ENCODE measurements around the gene UGT1A7.

DNA sequence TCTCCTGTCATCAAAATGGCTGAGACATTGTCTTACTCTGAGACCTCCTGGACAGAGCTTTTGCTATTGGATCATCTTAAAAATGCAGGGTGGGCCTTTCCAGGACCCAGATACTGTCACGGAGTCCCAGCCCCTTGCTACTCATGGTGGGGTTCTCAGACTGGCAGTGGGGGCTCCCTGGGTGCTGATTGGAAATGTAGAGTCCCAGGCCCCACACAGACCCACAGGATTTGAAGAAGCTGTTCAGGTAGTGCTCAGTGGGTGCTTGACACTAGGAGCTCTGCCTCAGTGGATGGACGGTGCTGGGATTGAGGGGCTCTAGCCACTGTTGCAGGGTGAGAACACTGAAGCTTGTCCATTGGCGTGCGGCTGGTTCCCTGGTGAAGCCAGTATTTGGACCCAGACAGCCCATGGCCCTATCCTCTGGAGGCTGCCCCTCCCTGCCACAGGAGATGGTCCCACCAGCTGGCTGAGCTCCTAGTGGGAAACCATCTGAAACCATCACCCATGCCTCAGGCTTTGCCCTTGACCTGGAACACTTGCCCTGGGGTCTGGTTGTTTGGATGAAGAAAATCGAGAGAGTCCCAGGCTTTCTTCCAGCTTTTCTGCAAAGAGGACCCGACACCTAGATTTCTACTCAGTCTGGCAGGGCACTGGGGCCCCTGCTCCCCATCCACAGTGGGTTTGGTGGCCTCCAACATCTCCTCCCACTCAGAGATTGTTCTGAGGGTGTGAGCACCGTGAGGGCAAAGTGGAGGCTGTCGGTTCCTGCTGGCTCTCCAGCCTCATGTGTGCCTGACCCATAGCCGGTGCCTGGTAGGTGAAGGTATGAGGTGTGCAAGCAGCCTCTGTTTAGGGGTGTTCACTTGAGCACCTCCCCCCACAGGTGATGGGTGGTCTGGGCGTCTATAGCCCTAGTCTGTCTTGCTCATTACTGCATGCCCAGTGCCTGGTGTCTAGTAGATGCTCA is 126.5 kb downstream of the UGT1A7 start:
- TF ChIP-seq ZBTB7A (IDR thresholded peaks at IDR 0.05; ENCODE audit: low read depth) = no peak
- TF ChIP-seq CEBPB (IDR thresholded peaks at IDR 0.05) = no peak
- no peak for TF ChIP-seq FOXM1 (IDR thresholded peaks at IDR 0.05; ENCODE audit: borderline replicate concordance, low read depth)
- no peak for TF ChIP-seq RAD21 (IDR thresholded peaks at IDR 0.05; ENCODE audit: low read depth)
- TF ChIP-seq, protein P1, sequence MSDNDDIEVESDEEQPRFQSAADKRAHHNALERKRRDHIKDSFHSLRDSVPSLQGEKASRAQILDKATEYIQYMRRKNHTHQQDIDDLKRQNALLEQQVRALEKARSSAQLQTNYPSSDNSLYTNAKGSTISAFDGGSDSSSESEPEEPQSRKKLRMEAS (IDR thresholded peaks at IDR 0.05) = no peak
- TF ChIP-seq, protein P2, sequence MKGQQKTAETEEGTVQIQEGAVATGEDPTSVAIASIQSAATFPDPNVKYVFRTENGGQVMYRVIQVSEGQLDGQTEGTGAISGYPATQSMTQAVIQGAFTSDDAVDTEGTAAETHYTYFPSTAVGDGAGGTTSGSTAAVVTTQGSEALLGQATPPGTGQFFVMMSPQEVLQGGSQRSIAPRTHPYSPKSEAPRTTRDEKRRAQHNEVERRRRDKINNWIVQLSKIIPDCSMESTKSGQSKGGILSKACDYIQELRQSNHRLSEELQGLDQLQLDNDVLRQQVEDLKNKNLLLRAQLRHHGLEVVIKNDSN (IDR thresholded peaks at IDR 0.05) = no peak
- TF ChIP-seq, protein P3, sequence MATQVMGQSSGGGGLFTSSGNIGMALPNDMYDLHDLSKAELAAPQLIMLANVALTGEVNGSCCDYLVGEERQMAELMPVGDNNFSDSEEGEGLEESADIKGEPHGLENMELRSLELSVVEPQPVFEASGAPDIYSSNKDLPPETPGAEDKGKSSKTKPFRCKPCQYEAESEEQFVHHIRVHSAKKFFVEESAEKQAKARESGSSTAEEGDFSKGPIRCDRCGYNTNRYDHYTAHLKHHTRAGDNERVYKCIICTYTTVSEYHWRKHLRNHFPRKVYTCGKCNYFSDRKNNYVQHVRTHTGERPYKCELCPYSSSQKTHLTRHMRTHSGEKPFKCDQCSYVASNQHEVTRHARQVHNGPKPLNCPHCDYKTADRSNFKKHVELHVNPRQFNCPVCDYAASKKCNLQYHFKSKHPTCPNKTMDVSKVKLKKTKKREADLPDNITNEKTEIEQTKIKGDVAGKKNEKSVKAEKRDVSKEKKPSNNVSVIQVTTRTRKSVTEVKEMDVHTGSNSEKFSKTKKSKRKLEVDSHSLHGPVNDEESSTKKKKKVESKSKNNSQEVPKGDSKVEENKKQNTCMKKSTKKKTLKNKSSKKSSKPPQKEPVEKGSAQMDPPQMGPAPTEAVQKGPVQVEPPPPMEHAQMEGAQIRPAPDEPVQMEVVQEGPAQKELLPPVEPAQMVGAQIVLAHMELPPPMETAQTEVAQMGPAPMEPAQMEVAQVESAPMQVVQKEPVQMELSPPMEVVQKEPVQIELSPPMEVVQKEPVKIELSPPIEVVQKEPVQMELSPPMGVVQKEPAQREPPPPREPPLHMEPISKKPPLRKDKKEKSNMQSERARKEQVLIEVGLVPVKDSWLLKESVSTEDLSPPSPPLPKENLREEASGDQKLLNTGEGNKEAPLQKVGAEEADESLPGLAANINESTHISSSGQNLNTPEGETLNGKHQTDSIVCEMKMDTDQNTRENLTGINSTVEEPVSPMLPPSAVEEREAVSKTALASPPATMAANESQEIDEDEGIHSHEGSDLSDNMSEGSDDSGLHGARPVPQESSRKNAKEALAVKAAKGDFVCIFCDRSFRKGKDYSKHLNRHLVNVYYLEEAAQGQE (IDR thresholded peaks at IDR 0.05; ENCODE audit: low read depth) = no peak
- TF ChIP-seq YY1 (IDR thresholded peaks at IDR 0.05; ENCODE audit: low read depth) = no peak
